IPS DF 4.7 (cell line): Measurements from ENCODE around the gene NCKAP5.

Experiments used
- DNase-seq: peaks from one replicate; pipeline ENCODE4 v3.0.0-alpha.2; 2013; ENCODE audit warnings: low spot score; ENCODE audit errors: extremely low read depth

NCKAP5 gene

GRCh38 chr2:133341575-133341974 lies 226.7 kb downstream of the NCKAP5 start:
- DNase-seq = no peak

GRCh38 chr2:133338224-133338623 lies 230.0 kb downstream of the NCKAP5 start:
- DNase-seq = no peak

GRCh38 chr2:133334923-133335322 lies 233.3 kb downstream of the NCKAP5 start:
- DNase-seq = no peak

GRCh38 chr2:133333181-133333580 lies 235.1 kb downstream of the NCKAP5 start:
- no peak for DNase-seq

GRCh38 chr2:133331436-133331835 lies 236.8 kb downstream of the NCKAP5 start:
- DNase-seq = no peak

GRCh38 chr2:133326652-133327397 lies 241.4 kb downstream of the NCKAP5 start:
- DNase-seq = no peak

GRCh38 chr2:133324150-133324561 lies 244.1 kb downstream of the NCKAP5 start:
- no peak for DNase-seq

- no peak for DNase-seq
Measured at GRCh38 chr2:133322909-133323308, 245.4 kb downstream of the NCKAP5 start.

- DNase-seq = no peak
Measured at GRCh38 chr2:133317178-133317577, 251.1 kb downstream of the NCKAP5 start.

- no peak for DNase-seq
Measured at GRCh38 chr2:133316557-133316956, 251.7 kb downstream of the NCKAP5 start.

GRCh38 chr2:133315280-133315679 lies 253.0 kb downstream of the NCKAP5 start:
- no peak for DNase-seq

GRCh38 chr2:133314795-133315194 lies 253.5 kb downstream of the NCKAP5 start:
- DNase-seq = no peak

- no peak for DNase-seq
Measured at GRCh38 chr2:133312038-133312729, 256.1 kb downstream of the NCKAP5 start.

- no peak for DNase-seq
Measured at GRCh38 chr2:133306236-133306635, 262.0 kb downstream of the NCKAP5 start.

GRCh38 chr2:133304344-133304743 lies 263.9 kb downstream of the NCKAP5 start:
- no peak for DNase-seq

- no peak for DNase-seq
Measured at GRCh38 chr2:133303150-133303549, 265.1 kb downstream of the NCKAP5 start.

GRCh38 chr2:133296401-133296800 lies 271.9 kb downstream of the NCKAP5 start:
- no peak for DNase-seq

- DNase-seq = no peak
Measured at GRCh38 chr2:133293544-133294353, 274.5 kb downstream of the NCKAP5 start.

GRCh38 chr2:133292259-133292658 lies 276.0 kb downstream of the NCKAP5 start:
- no peak for DNase-seq

GRCh38 chr2:133287709-133288108 lies 280.6 kb downstream of the NCKAP5 start:
- DNase-seq = no peak

GRCh38 chr2:133286326-133286922 lies 281.8 kb downstream of the NCKAP5 start:
- no peak for DNase-seq

GRCh38 chr2:133273031-133273430 lies 295.2 kb downstream of the NCKAP5 start:
- no peak for DNase-seq
